PC-3 (cell line): ENCODE data around the gene TRAPPC10. TPM values are rescaled to one million over a fixed set of nuclear protein-coding genes. Genes with fewer than 3 reads are reported as not detected.

Experiments
- ATAC-seq: fragments of 200-7000 bp; cut with Tn5 transposase; 2 replicates; pipeline ENCODE4 v1.9.1; 2020; ENCODE audit warnings: mild to moderate bottlenecking, moderate library complexity
- BruUV-seq: library from RNA; stranded (reverse); fragments of 400-500 nt; replicated peaks from 2 replicates; lab custom pipeline; 2021; lab: Mats Ljungman, UMichigan
- CTCF ChIA-PET: fragments of 300-600 bp; sonication (Branson Sonifier 250); formaldehyde crosslinking; loops from one replicate; lab custom pipeline; 2022; ENCODE audit warnings: antibody characterized with exemption; lab: Charles Lee
- POLR2A ChIA-PET: fragments of 300-600 bp; sonication (Branson Sonifier 250); formaldehyde crosslinking; loops from one replicate; lab custom pipeline; 2022; ENCODE audit warnings: antibody characterized with exemption; ENCODE audit not compliant: unreplicated experiment; lab: Charles Lee
- DNase-seq: peaks from one replicate; pipeline ENCODE4 v3.0.0-alpha.2; 2015
- H2AFZ ChIP-seq: fragments of 300-600 bp; sonication (generic); 2 replicates; pipeline ENCODE4 v1.6.0; 2016; ENCODE audit warnings: antibody characterized with exemption, low read length
- H3F3A ChIP-seq: fragments of 300-600 bp; sonication (generic); one replicate; pipeline ENCODE4 v1.6.0; 2017; ENCODE audit warnings: antibody characterized with exemption, low read length, control low read depth, mild to moderate bottlenecking; ENCODE audit not compliant: unreplicated experiment
- H3K27ac ChIP-seq: fragments of 300-600 bp; sonication (generic); 2 replicates; pipeline ENCODE4 v1.5.1; 2016; ENCODE audit warnings: mild to moderate bottlenecking, low read length
- H3K27me3 ChIP-seq: fragments of 300-600 bp; sonication (generic); 2 replicates; pipeline ENCODE4 v1.6.1; 2016; ENCODE audit warnings: low read length, mixed read lengths
- H3K36me3 ChIP-seq: fragments of 300-600 bp; sonication (generic); 2 replicates; pipeline ENCODE4 v1.6.1; 2016; ENCODE audit warnings: low read depth, mixed run types, low read length, mixed read lengths
- H3K4me1 ChIP-seq: fragments of 300-600 bp; sonication (generic); 2 replicates; pipeline ENCODE4 v1.5.1; 2016; ENCODE audit warnings: low read length; ENCODE audit not compliant: insufficient read depth
- H3K4me2 ChIP-seq: fragments of 300-600 bp; sonication (generic); 2 replicates; pipeline ENCODE4 v1.6.0; 2016; ENCODE audit warnings: low read length
- H3K4me3 ChIP-seq: fragments of 300-600 bp; sonication (generic); 2 replicates; pipeline ENCODE4 v1.5.1; 2016; ENCODE audit warnings: mild to moderate bottlenecking, low read length, mixed read lengths
- H3K79me2 ChIP-seq: fragments of 300-600 bp; sonication (generic); 2 replicates; pipeline ENCODE4 v1.6.1; 2017; ENCODE audit warnings: low read length, mixed read lengths
- H3K9ac ChIP-seq: fragments of 300-600 bp; sonication (generic); 2 replicates; pipeline ENCODE4 v1.6.0; 2016; ENCODE audit warnings: mild to moderate bottlenecking, low read length
- H3K9me2 ChIP-seq: fragments of 300-600 bp; sonication (generic); replicated peaks from 2 replicates; pipeline ENCODE4 v1.6.1; 2016; ENCODE audit warnings: mixed run types, low read length, mixed read lengths
- H3K9me3 ChIP-seq: fragments of 300-600 bp; sonication (generic); 2 replicates; pipeline ENCODE4 v1.6.1; 2016; ENCODE audit warnings: low read length, mixed read lengths
- H4K20me1 ChIP-seq: fragments of 300-600 bp; sonication (generic); 2 replicates; pipeline ENCODE4 v1.6.1; 2016; ENCODE audit warnings: low read length, mixed read lengths
- EZH2 ChIP-seq: fragments of 300-600 bp; sonication (generic); IDR thresholded peaks from one replicate; pipeline ENCODE4 v1.6.1; 2017; ENCODE audit warnings: antibody characterized with exemption, mild to moderate bottlenecking, low read length; ENCODE audit not compliant: unreplicated experiment
- EZH2phosphoT487 ChIP-seq: fragments of 300-600 bp; sonication (generic); IDR thresholded peaks from 2 replicates; pipeline ENCODE4 v1.6.1; 2018; ENCODE audit warnings: mild to moderate bottlenecking, antibody characterized with exemption, low read length, borderline replicate concordance
- intact Hi-C: fragments of 100-400 bp; cut with micrococcal nuclease; formaldehyde crosslinking; loops from 2 replicates; pipeline ENCODE4 v1.9.0; 2023
- total RNA-seq: library from RNA; depleted of rRNA; stranded (reverse); fragments of >200 nt; gene quantifications from 2 replicates; pipeline ENCODE4 v1.2.3, GENCODE V29; 2014
- TF ChIP-seq, protein P1 (sequence below): fragments of 300-600 bp; sonication (generic); conservative IDR thresholded peaks from 2 replicates; pipeline ENCODE4 v1.5.1; 2017; ENCODE audit warnings: antibody characterized with exemption, low read depth, mild to moderate bottlenecking, low read length

TRAPPC10 gene
- total RNA-seq, 1 experiment from 2014 or later, result 31.4 TPM

DNA sequence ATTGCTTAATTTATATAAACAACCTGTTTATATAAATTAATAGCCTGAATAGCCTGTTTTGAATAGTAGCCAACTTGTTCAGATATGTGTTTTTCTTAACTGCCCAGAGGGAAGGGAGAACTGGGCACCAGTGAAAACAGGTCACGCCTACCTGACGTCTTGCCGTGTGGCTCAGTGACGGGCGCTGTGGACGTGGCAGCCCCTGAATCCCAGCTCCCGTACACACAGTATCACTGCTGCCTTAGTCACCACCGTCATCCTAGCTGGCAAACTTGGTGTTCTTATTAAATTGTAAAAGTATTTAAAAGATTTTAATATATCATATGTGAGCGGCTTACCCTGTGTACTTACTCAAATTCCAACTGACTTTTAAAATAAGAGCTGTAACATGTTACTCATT is 35.4 kb upstream of the TRAPPC10 start:
- ChIA-PET CTCF (interaction anchor here (0.8 kb wide), 1 partner anchor 37 kb away, joined by 3 read pairs; no protein-coding TSS in a partner anchor), POLR2A (interaction anchor here (0.6 to 0.7 kb wide), 2 partner anchors 24 to 120 kb away, joined by 3 to 11 read pairs; no protein-coding TSS in a partner anchor)
- Histone ChIP-seq H3K9me2 (no peaks in the 10 kb centered on the region), H4K20me1 (no peaks in the 10 kb centered on the region), H3F3A (no peaks in the 10 kb centered on the region), H3K79me2 (no peaks in the 10 kb centered on the region), H3K9ac (no peak overlapping the region; the same call in 1 of the 2 replicates), H3K9me3 (no peaks in the 10 kb centered on the region), H3K27ac (peak overlapping the region; percentile 57), H3K4me2 (no peak overlapping the region), H3K27me3 (no peaks in the 10 kb centered on the region), H2AFZ (no peak overlapping the region), H3K4me1 (peaks cover 35% of the 10 kb centered on the region), H3K4me3 (no peak overlapping the region), H3K36me3 (no peaks in the 10 kb centered on the region; the same call in 1 of the 2 replicates)
- BruUV-seq, result no TSS peak
- DNase-seq, result peak; percentile 45
- intact Hi-C loops, result loop anchor here (2.0 kb wide), 1 partner anchor 36 kb away; the partner anchor contains the start of gene TRAPPC10
- ATAC-seq, result peak; percentile 62
- TF ChIP-seq, protein P1, sequence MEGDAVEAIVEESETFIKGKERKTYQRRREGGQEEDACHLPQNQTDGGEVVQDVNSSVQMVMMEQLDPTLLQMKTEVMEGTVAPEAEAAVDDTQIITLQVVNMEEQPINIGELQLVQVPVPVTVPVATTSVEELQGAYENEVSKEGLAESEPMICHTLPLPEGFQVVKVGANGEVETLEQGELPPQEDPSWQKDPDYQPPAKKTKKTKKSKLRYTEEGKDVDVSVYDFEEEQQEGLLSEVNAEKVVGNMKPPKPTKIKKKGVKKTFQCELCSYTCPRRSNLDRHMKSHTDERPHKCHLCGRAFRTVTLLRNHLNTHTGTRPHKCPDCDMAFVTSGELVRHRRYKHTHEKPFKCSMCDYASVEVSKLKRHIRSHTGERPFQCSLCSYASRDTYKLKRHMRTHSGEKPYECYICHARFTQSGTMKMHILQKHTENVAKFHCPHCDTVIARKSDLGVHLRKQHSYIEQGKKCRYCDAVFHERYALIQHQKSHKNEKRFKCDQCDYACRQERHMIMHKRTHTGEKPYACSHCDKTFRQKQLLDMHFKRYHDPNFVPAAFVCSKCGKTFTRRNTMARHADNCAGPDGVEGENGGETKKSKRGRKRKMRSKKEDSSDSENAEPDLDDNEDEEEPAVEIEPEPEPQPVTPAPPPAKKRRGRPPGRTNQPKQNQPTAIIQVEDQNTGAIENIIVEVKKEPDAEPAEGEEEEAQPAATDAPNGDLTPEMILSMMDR, result no peak
- TF ChIP-seq EZH2phosphoT487 (no peak), EZH2 (no peak)

DNA sequence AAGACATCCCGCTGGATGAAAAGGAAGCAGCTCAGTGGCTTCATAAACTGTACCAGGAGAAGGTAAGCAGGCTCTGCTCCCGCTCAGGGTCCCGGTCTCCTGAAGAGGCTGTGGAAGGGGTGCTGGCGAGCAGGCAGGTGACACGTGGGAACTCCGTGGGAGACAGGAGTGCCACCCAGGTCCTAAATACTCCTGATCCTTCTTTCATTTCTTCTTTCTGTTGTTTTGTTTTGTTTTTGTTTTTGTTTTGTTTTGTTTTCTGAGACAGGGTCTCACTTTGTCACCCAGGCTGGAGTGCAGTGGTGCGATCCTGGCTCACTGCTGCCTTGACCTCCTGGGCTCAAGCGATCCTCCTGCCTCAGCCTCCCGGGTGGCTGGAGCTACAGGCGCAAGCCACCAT is 34.0 kb upstream of the TRAPPC10 start:
- no TSS peak for BruUV-seq
- Histone ChIP-seq H3K27me3 (no peaks in the 10 kb centered on the region), H3K4me2 (no peak overlapping the region), H3K4me1 (peaks cover 35% of the 10 kb centered on the region), H3K9me3 (no peaks in the 10 kb centered on the region), H3K79me2 (no peaks in the 10 kb centered on the region), H2AFZ (no peak overlapping the region), H3K4me3 (no peak overlapping the region), H4K20me1 (no peaks in the 10 kb centered on the region), H3K9me2 (no peaks in the 10 kb centered on the region), H3K36me3 (no peaks in the 10 kb centered on the region; the same call in 1 of the 2 replicates), H3K9ac (no peak overlapping the region), H3K27ac (peak overlapping the region; percentile 57; the same call in 1 of the 2 replicates), H3F3A (no peaks in the 10 kb centered on the region)
- POLR2A ChIA-PET, result no interaction called here
- CTCF ChIA-PET, result no interaction called here
- DNase-seq, result no peak
- TF ChIP-seq EZH2phosphoT487 (no peak), EZH2 (no peak)
- TF ChIP-seq, protein P1, result no peak
- ATAC-seq, result no peak
- intact Hi-C loops, result no loop called here

DNA sequence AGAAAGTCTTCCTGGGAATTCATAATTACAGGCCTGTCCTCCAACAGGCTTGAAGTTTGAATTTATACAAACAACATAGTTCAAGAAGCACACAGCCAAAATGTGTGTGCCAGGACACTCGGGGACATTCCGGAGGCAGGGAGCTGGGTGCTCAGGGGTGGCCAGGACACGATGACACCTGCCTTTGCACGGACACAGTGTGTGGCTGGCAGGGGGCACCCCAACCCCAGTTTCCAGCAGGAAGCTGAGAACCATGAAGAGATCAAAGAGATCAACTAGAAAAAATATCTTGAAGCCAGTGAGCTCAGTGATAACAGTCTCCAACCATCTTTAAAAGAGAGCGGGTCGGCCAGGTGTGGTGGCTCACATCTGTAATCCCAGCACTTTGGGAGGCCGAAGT is 32.5 kb upstream of the TRAPPC10 start:
- Histone ChIP-seq H3K4me1 (peaks cover 35% of the 10 kb centered on the region), H3K27ac (no peak overlapping the region), H3K9ac (no peak overlapping the region), H3K9me3 (no peaks in the 10 kb centered on the region), H3K36me3 (no peaks in the 10 kb centered on the region; the same call in 1 of the 2 replicates), H3K79me2 (no peaks in the 10 kb centered on the region), H2AFZ (no peak overlapping the region), H4K20me1 (no peaks in the 10 kb centered on the region), H3K9me2 (no peaks in the 10 kb centered on the region), H3K27me3 (no peaks in the 10 kb centered on the region), H3K4me3 (no peak overlapping the region), H3K4me2 (peak overlapping the region; percentile 19; the same call in 1 of the 2 replicates), H3F3A (no peaks in the 10 kb centered on the region)
- intact Hi-C loops, result no loop called here
- BruUV-seq, result no TSS peak
- DNase-seq, result no peak
- POLR2A ChIA-PET, result no interaction called here
- TF ChIP-seq, protein P1, result peak; percentile 27; the same call in 1 of the 2 replicates
- no peak for TF ChIP-seq EZH2phosphoT487
- ATAC-seq, result no peak
- CTCF ChIA-PET, result interaction anchor here (0.6 kb wide), 1 partner anchor 48 kb away, joined by 3 read pairs; no protein-coding TSS in a partner anchor
